ENCODE results near the gene DOC2B. TPM values are rescaled to one million over a fixed set of nuclear protein-coding genes. Genes with fewer than 3 reads are reported as not detected.

Gene DOC2B
- polyA plus RNA-seq, 1 donor (not counting 4 experiments of a cell fraction or from before 2014, with no cell fraction given) = not detected

DNA sequence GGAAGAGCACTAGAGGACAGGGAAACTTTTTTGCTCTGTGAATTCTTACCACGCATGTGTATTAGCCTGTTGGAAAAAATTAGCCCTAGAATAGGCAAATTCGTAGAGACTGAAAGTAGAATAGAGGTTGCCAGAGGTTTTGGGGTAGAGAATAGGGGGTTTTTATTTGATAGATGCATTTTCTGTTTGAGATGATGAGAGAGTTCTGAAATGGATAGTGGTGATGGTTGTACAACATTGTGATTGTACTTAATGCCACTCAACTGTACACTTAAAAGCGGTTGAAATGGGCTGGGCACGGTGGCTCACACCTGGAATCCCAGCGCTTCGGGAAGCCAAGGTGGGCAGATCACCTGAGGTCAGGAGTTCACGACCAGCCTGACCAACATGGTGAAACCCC, 8.0 kb upstream of the DOC2B start:
- no peak for FAIRE-seq

DNA sequence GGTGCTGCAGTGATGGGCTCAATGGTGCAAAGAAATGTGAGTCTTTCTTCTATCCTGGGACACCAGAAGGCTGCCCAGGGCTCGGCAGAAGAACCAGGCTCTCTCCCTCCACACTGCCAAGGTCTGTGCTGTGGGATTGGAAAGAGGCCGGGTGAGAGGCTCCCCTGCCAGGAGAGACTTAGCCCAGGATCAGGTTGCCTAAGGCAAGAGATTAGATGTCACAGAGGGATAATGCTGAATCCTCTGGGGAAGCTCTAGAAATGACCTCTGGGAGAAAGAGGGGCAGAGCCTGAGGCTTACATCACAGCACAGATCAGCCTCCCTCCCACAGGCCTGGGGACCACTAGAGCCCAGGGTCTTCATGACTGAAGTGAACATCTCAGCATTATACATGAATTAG, 5.7 kb upstream of the DOC2B start:
- peaks cover 25% of the 10 kb centered on the region for H3K27me3 ChIP-seq (ENCODE audit: control insufficient read depth, extremely low read depth, insufficient read depth, low read length)
- no peak overlapping the region for H3K27ac ChIP-seq (ENCODE audit: control insufficient read depth, insufficient read depth, low read length)
- H4K20me1 ChIP-seq (ENCODE audit: control insufficient read depth, extremely low read depth, insufficient read depth, low read length) = peaks cover 2% of the 10 kb centered on the region
- H3K9me3 ChIP-seq (ENCODE audit: control insufficient read depth, low read depth, low read length) = no peaks in the 10 kb centered on the region
- no peak overlapping the region for H3K4me3 ChIP-seq (ENCODE audit: control insufficient read depth in 2 of 3, extremely low read depth in 1 of 3, insufficient read depth in 2 of 3, low read depth in 1 of 3, low read length in 3 of 3)
- H3K4me1 ChIP-seq (ENCODE audit: control insufficient read depth, extremely low read depth, insufficient read depth, low read length) = no peaks in the 10 kb centered on the region
- DNase-seq (ENCODE audit: low read depth, low spot score) = no peak
- FAIRE-seq = no peak
- no peak for TF ChIP-seq EZH2 (IDR thresholded peaks at IDR 0.05; ENCODE audit: low read length)
- TF ChIP-seq, protein P1, sequence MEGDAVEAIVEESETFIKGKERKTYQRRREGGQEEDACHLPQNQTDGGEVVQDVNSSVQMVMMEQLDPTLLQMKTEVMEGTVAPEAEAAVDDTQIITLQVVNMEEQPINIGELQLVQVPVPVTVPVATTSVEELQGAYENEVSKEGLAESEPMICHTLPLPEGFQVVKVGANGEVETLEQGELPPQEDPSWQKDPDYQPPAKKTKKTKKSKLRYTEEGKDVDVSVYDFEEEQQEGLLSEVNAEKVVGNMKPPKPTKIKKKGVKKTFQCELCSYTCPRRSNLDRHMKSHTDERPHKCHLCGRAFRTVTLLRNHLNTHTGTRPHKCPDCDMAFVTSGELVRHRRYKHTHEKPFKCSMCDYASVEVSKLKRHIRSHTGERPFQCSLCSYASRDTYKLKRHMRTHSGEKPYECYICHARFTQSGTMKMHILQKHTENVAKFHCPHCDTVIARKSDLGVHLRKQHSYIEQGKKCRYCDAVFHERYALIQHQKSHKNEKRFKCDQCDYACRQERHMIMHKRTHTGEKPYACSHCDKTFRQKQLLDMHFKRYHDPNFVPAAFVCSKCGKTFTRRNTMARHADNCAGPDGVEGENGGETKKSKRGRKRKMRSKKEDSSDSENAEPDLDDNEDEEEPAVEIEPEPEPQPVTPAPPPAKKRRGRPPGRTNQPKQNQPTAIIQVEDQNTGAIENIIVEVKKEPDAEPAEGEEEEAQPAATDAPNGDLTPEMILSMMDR (optimal IDR thresholded peaks at IDR 0.05 in 1 of 3, IDR thresholded peaks at IDR 0.05 in 1 of 3, conservative IDR thresholded peaks at IDR 0.05 in 1 of 3; ENCODE audit: extremely low read depth in 1 of 3, insufficient read depth in 2 of 3, low read length in 3 of 3) = no peak
- H2AFZ ChIP-seq (ENCODE audit: control insufficient read depth, low read length) = no peak overlapping the region
- H3K9me1 ChIP-seq (ENCODE audit: control insufficient read depth, extremely low read depth, insufficient read depth, low read length) = no peaks in the 10 kb centered on the region
- no peak overlapping the region for H3K9ac ChIP-seq (ENCODE audit: control insufficient read depth, extremely low read depth, insufficient read depth, low read length)
- dilution Hi-C loops (cut with MboI; ENCODE audit: extremely low pct_ligation_motif_present, low sequenced_read_pairs) = no loop called here
- no peaks in the 10 kb centered on the region for H3K36me3 ChIP-seq (ENCODE audit: control insufficient read depth in 2 of 2, extremely low read depth in 1 of 2, insufficient read depth in 2 of 2, low read length in 2 of 2)
- no peaks in the 10 kb centered on the region for H3K79me2 ChIP-seq (ENCODE audit: control insufficient read depth, insufficient read depth, low read length)
- no peak overlapping the region for H3K4me2 ChIP-seq (ENCODE audit: control insufficient read depth, extremely low read depth, insufficient read depth, low read depth, low read length)

More for the DNA sequence above, 8.0 kb upstream of the DOC2B start:
- Histone ChIP-seq H3K27ac (ENCODE audit: control insufficient read depth, insufficient read depth, low read length) (no peak overlapping the region), H4K20me1 (ENCODE audit: control insufficient read depth, extremely low read depth, insufficient read depth, low read length) (no peaks in the 10 kb centered on the region), H3K79me2 (ENCODE audit: control insufficient read depth, insufficient read depth, low read length) (no peaks in the 10 kb centered on the region), H3K9me3 (ENCODE audit: control insufficient read depth, low read depth, low read length) (no peaks in the 10 kb centered on the region), H3K36me3 (ENCODE audit: control insufficient read depth in 2 of 2, extremely low read depth in 1 of 2, insufficient read depth in 2 of 2, low read length in 2 of 2) (no peaks in the 10 kb centered on the region), H3K4me3 (ENCODE audit: control insufficient read depth in 2 of 3, extremely low read depth in 1 of 3, insufficient read depth in 2 of 3, low read depth in 1 of 3, low read length in 3 of 3) (no peak overlapping the region), H3K9me1 (ENCODE audit: control insufficient read depth, extremely low read depth, insufficient read depth, low read length) (no peaks in the 10 kb centered on the region), H3K4me1 (ENCODE audit: control insufficient read depth, extremely low read depth, insufficient read depth, low read length) (no peaks in the 10 kb centered on the region), H3K4me2 (ENCODE audit: control insufficient read depth, extremely low read depth, insufficient read depth, low read depth, low read length) (no peak overlapping the region), H2AFZ (ENCODE audit: control insufficient read depth, low read length) (no peak overlapping the region), H3K9ac (ENCODE audit: control insufficient read depth, extremely low read depth, insufficient read depth, low read length) (no peak overlapping the region), H3K27me3 (ENCODE audit: control insufficient read depth, extremely low read depth, insufficient read depth, low read length) (peaks cover 12% of the 10 kb centered on the region)
- dilution Hi-C loops (cut with MboI; ENCODE audit: extremely low pct_ligation_motif_present, low sequenced_read_pairs) = no loop called here
- TF ChIP-seq EZH2 (IDR thresholded peaks at IDR 0.05; ENCODE audit: low read length) = no peak
- TF ChIP-seq, protein P1 (optimal IDR thresholded peaks at IDR 0.05 in 1 of 3, IDR thresholded peaks at IDR 0.05 in 1 of 3, conservative IDR thresholded peaks at IDR 0.05 in 1 of 3; ENCODE audit: extremely low read depth in 1 of 3, insufficient read depth in 2 of 3, low read length in 3 of 3) = no peak
- DNase-seq (ENCODE audit: low read depth, low spot score) = no peak
